WTC11 (cell line): ENCODE results near the gene SETD2. TPM values are rescaled to one million over a fixed set of nuclear protein-coding genes. Genes with fewer than 3 reads are reported as not detected.

Experiments used
- ATAC-seq: fragments of 200-7000 bp; cut with Tn5 transposase; 2 replicates; pipeline ENCODE4 v1.10.0; 2021; ENCODE audit warnings: mild to moderate bottlenecking, moderate library complexity
- CTCF ChIA-PET: fragments of 300-600 bp; sonication (Branson Sonifier 250); formaldehyde crosslinking; loops from one replicate; lab custom pipeline; 2021; ENCODE audit warnings: antibody characterized with exemption; lab: Charles Lee
- POLR2A ChIA-PET: fragments of 350-600 bp; sonication (Branson Sonifier 250); formaldehyde crosslinking; loops from one replicate; lab custom pipeline; 2021; ENCODE audit warnings: antibody characterized with exemption; lab: Charles Lee
- DNase-seq: peaks from one replicate; pipeline ENCODE4 v3.0.0; 2021; ENCODE audit warnings: low spot score
- H3K27ac Mint-ChIP-seq: 2 replicates; pipeline ENCODE4 v1.8.0; 2021; ENCODE audit warnings: mixed read lengths
- H3K27me3 Mint-ChIP-seq: 2 replicates; pipeline ENCODE4 v1.8.0; 2021; ENCODE audit warnings: low read depth, mild to moderate bottlenecking, moderate library complexity, mixed read lengths
- H3K36me3 Mint-ChIP-seq: 2 replicates; pipeline ENCODE4 v1.8.0; 2021; ENCODE audit warnings: mixed read lengths
- H3K4me1 Mint-ChIP-seq: 2 replicates; pipeline ENCODE4 v1.8.0; 2022; ENCODE audit warnings: mixed read lengths
- H3K4me3 Mint-ChIP-seq: 2 replicates; pipeline ENCODE4 v1.8.0; 2021; ENCODE audit warnings: mild to moderate bottlenecking, moderate library complexity, mixed read lengths
- H3K9me3 Mint-ChIP-seq: 2 replicates; pipeline ENCODE4 v1.8.0; 2021; ENCODE audit warnings: mixed read lengths
- CREM ChIP-seq: sonication (generic); formaldehyde crosslinking; IDR thresholded peaks from 2 replicates; pipeline ENCODE4 v1.8.1; 2022; ENCODE audit warnings: mild to moderate bottlenecking, missing genetic modification reagents, moderate library complexity
- GABPB1 ChIP-seq: sonication (generic); formaldehyde crosslinking; IDR thresholded peaks from 2 replicates; pipeline ENCODE4 v1.8.1; 2023; ENCODE audit warnings: mild to moderate bottlenecking, missing genetic modification reagents
- IRF2 ChIP-seq: sonication (generic); formaldehyde crosslinking; IDR thresholded peaks from 2 replicates; pipeline ENCODE4 v1.8.0; 2022; ENCODE audit warnings: low read depth, missing genetic modification reagents, borderline replicate concordance
- NFATC4 ChIP-seq: fragments of 250-450 bp; sonication (Bioruptor Pico); IDR thresholded peaks from 2 replicates; pipeline ENCODE4 v1.9.0; 2021; ENCODE audit warnings: mild to moderate bottlenecking
- NR2C2 ChIP-seq: sonication (generic); formaldehyde crosslinking; IDR thresholded peaks from 2 replicates; pipeline ENCODE4 v1.8.0; 2022; ENCODE audit warnings: mild to moderate bottlenecking, missing genetic modification reagents
- STAT6 ChIP-seq: sonication (generic); formaldehyde crosslinking; conservative IDR thresholded peaks from 2 replicates; pipeline ENCODE4 v1.8.1; 2023; ENCODE audit warnings: mild to moderate bottlenecking, low read depth, missing genetic modification reagents, moderate library complexity
- ZNF281 ChIP-seq: sonication (generic); formaldehyde crosslinking; IDR thresholded peaks from 2 replicates; pipeline ENCODE4 v1.8.0; 2023; ENCODE audit warnings: mild to moderate bottlenecking, missing genetic modification reagents
- total RNA-seq: library from RNA; stranded (reverse); gene quantifications from 3 replicates; pipeline ENCODE4 v1.2.3, GENCODE V29; 2021
- TF ChIP-seq, protein P1 (sequence below): fragments of 250-450 bp; sonication (Bioruptor Pico); IDR thresholded peaks from 2 replicates; pipeline ENCODE4 v1.9.0; 2021; ENCODE audit warnings: mild to moderate bottlenecking
- TF ChIP-seq, protein P2 (sequence below): fragments of 250-450 bp; sonication (Bioruptor Pico); IDR thresholded peaks from 2 replicates; pipeline ENCODE4 v2.1.2; 2022; ENCODE audit warnings: mild to moderate bottlenecking, moderate library complexity
- TF ChIP-seq, protein P3 (sequence below): sonication (generic); formaldehyde crosslinking; IDR thresholded peaks from 2 replicates; pipeline ENCODE4 v1.8.1; 2023; ENCODE audit warnings: mild to moderate bottlenecking, moderate library complexity, missing genetic modification reagents
- TF ChIP-seq, protein P4 (sequence below): sonication (generic); formaldehyde crosslinking; IDR thresholded peaks from 2 replicates; pipeline ENCODE4 v1.8.1; 2023; ENCODE audit warnings: mild to moderate bottlenecking, missing genetic modification reagents, borderline replicate concordance

SETD2 gene
- total RNA-seq, 1 experiment from 2014 or later: 39.8 TPM

- TF ChIP-seq, protein P1, sequence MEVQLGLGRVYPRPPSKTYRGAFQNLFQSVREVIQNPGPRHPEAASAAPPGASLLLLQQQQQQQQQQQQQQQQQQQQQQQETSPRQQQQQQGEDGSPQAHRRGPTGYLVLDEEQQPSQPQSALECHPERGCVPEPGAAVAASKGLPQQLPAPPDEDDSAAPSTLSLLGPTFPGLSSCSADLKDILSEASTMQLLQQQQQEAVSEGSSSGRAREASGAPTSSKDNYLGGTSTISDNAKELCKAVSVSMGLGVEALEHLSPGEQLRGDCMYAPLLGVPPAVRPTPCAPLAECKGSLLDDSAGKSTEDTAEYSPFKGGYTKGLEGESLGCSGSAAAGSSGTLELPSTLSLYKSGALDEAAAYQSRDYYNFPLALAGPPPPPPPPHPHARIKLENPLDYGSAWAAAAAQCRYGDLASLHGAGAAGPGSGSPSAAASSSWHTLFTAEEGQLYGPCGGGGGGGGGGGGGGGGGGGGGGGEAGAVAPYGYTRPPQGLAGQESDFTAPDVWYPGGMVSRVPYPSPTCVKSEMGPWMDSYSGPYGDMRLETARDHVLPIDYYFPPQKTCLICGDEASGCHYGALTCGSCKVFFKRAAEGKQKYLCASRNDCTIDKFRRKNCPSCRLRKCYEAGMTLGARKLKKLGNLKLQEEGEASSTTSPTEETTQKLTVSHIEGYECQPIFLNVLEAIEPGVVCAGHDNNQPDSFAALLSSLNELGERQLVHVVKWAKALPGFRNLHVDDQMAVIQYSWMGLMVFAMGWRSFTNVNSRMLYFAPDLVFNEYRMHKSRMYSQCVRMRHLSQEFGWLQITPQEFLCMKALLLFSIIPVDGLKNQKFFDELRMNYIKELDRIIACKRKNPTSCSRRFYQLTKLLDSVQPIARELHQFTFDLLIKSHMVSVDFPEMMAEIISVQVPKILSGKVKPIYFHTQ (CRISPR knock-in tag): no peak
- TF ChIP-seq NR2C2 (CRISPR knock-in tag) (no peak), NFATC4 (no peak), ZNF281 (CRISPR knock-in tag) (no peak)
- TF ChIP-seq, protein P2, sequence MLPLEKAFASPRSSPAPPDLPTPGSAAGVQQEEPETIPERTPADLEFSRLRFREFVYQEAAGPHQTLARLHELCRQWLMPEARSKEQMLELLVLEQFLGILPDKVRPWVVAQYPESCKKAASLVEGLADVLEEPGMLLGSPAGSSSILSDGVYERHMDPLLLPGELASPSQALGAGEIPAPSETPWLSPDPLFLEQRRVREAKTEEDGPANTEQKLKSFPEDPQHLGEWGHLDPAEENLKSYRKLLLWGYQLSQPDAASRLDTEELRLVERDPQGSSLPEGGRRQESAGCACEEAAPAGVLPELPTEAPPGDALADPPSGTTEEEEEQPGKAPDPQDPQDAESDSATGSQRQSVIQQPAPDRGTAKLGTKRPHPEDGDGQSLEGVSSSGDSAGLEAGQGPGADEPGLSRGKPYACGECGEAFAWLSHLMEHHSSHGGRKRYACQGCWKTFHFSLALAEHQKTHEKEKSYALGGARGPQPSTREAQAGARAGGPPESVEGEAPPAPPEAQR (CRISPR knock-in tag): no peak
- TF ChIP-seq, protein P3, sequence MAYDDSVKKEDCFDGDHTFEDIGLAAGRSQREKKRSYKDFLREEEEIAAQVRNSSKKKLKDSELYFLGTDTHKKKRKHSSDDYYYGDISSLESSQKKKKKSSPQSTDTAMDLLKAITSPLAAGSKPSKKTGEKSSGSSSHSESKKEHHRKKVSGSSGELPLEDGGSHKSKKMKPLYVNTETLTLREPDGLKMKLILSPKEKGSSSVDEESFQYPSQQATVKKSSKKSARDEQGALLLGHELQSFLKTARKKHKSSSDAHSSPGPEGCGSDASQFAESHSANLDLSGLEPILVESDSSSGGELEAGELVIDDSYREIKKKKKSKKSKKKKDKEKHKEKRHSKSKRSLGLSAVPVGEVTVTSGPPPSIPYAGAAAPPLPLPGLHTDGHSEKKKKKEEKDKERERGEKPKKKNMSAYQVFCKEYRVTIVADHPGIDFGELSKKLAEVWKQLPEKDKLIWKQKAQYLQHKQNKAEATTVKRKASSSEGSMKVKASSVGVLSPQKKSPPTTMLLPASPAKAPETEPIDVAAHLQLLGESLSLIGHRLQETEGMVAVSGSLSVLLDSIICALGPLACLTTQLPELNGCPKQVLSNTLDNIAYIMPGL (CRISPR knock-in tag): no peak
- TF ChIP-seq, all 79 proteins: peak for 0
These were observed 192.8 kb downstream of the SETD2 start (continued) for GRCh38 chr3:46971151-46971550.

GRCh38 chr3:46970391-46971091 lies 193.4 kb downstream of the SETD2 start:
- Mint-ChIP-seq H3K4me1 (peaks cover 28% of the 10 kb centered on the region), H3K27ac (0 out of 2 replicates have a peak overlapping the region, but pooled peaks have one; percentile 18), H3K27me3 (no peaks in the 10 kb centered on the region), H3K36me3 (peaks cover 20% of the 10 kb centered on the region), H3K9me3 (no peaks in the 10 kb centered on the region), H3K4me3 (no peak overlapping the region)
- ATAC-seq (no peak), DNase-seq (no peak)
- ChIA-PET POLR2A (interaction anchor here (0.7 kb wide), 1 partner anchor 72 kb away, joined by 4 read pairs; no protein-coding TSS in a partner anchor), CTCF (interaction anchor here (3.0 kb wide), 1 partner anchor 28 kb away, joined by 8 read pairs; no protein-coding TSS in a partner anchor)
- TF ChIP-seq IRF2 (CRISPR knock-in tag) (no peak), GABPB1 (CRISPR knock-in tag) (peak; percentile 8; the same call in 1 of the 2 replicates)

GRCh38 chr3:46968783-46969428 lies 195.0 kb downstream of the SETD2 start:
- H3K4me1 Mint-ChIP-seq: peaks cover 28% of the 10 kb centered on the region
- ATAC-seq (no peak), DNase-seq (no peak)
- ChIA-PET POLR2A (no interaction called here), CTCF (interaction anchor here (0.6 to 3.0 kb wide), 3 partner anchors 29 to 122 kb away, joined by 3 to 8 read pairs (median 3); no protein-coding TSS in a partner anchor)
- no peak overlapping the region; the same call in 1 of the 2 replicates for H3K27ac Mint-ChIP-seq
- H3K27me3 Mint-ChIP-seq: no peaks in the 10 kb centered on the region
- no peaks in the 10 kb centered on the region for H3K9me3 Mint-ChIP-seq
- peaks cover 23% of the 10 kb centered on the region for H3K36me3 Mint-ChIP-seq
- H3K4me3 Mint-ChIP-seq: no peak overlapping the region
- TF ChIP-seq, protein P4, sequence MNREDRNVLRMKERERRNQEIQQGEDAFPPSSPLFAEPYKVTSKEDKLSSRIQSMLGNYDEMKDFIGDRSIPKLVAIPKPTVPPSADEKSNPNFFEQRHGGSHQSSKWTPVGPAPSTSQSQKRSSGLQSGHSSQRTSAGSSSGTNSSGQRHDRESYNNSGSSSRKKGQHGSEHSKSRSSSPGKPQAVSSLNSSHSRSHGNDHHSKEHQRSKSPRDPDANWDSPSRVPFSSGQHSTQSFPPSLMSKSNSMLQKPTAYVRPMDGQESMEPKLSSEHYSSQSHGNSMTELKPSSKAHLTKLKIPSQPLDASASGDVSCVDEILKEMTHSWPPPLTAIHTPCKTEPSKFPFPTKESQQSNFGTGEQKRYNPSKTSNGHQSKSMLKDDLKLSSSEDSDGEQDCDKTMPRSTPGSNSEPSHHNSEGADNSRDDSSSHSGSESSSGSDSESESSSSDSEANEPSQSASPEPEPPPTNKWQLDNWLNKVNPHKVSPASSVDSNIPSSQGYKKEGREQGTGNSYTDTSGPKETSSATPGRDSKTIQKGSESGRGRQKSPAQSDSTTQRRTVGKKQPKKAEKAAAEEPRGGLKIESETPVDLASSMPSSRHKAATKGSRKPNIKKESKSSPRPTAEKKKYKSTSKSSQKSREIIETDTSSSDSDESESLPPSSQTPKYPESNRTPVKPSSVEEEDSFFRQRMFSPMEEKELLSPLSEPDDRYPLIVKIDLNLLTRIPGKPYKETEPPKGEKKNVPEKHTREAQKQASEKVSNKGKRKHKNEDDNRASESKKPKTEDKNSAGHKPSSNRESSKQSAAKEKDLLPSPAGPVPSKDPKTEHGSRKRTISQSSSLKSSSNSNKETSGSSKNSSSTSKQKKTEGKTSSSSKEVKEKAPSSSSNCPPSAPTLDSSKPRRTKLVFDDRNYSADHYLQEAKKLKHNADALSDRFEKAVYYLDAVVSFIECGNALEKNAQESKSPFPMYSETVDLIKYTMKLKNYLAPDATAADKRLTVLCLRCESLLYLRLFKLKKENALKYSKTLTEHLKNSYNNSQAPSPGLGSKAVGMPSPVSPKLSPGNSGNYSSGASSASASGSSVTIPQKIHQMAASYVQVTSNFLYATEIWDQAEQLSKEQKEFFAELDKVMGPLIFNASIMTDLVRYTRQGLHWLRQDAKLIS (CRISPR knock-in tag): no peak
- TF ChIP-seq CREM (CRISPR knock-in tag) (no peak), STAT6 (CRISPR knock-in tag) (no peak)
